Measurements from ENCODE around the gene SLC47A1.

SLC47A1 gene

GRCh38 chr17:19621697-19622096 lies 88.0 kb downstream of the SLC47A1 start:
- TF ChIP-seq POLR2A (IDR thresholded peaks at IDR 0.05; ENCODE audit: extremely low read depth, insufficient read length) (no peak), MYC (IDR thresholded peaks at IDR 0.05; ENCODE audit: low read depth, low read length) (no peak)
- TF ChIP-seq, protein P1, sequence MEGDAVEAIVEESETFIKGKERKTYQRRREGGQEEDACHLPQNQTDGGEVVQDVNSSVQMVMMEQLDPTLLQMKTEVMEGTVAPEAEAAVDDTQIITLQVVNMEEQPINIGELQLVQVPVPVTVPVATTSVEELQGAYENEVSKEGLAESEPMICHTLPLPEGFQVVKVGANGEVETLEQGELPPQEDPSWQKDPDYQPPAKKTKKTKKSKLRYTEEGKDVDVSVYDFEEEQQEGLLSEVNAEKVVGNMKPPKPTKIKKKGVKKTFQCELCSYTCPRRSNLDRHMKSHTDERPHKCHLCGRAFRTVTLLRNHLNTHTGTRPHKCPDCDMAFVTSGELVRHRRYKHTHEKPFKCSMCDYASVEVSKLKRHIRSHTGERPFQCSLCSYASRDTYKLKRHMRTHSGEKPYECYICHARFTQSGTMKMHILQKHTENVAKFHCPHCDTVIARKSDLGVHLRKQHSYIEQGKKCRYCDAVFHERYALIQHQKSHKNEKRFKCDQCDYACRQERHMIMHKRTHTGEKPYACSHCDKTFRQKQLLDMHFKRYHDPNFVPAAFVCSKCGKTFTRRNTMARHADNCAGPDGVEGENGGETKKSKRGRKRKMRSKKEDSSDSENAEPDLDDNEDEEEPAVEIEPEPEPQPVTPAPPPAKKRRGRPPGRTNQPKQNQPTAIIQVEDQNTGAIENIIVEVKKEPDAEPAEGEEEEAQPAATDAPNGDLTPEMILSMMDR (IDR thresholded peaks at IDR 0.05; ENCODE audit: low read depth, low read length) = no peak
- TF ChIP-seq, protein P2, sequence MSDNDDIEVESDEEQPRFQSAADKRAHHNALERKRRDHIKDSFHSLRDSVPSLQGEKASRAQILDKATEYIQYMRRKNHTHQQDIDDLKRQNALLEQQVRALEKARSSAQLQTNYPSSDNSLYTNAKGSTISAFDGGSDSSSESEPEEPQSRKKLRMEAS (IDR thresholded peaks at IDR 0.05; ENCODE audit: low read depth, low read length) = no peak
- DNase-seq (ENCODE audit: low read depth) = no peak

DNA sequence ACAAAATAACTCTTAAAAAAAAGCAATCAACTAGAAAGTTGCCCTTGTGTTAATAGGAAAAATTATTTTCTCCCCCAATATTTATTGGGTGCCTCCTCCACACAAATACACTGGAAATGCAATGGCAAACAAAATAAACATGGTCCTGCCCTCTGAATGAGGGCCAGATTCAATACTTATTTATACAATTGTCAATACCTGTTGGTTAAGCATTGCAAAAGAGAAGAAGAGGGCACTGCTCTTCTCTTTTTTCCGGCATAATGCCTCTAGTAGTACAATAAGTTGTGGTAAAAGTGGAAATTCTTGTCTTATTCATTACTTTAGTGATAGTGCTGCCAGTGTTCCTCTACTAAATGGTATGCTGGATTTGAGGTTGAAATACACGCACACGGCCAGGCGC lies 92.4 kb downstream of the SLC47A1 start:
- TF ChIP-seq, protein P1 (IDR thresholded peaks at IDR 0.05; ENCODE audit: low read depth, low read length) = no peak
- TF ChIP-seq, protein P2 (IDR thresholded peaks at IDR 0.05; ENCODE audit: low read depth, low read length) = no peak
- TF ChIP-seq MYC (IDR thresholded peaks at IDR 0.05; ENCODE audit: low read depth, low read length) = no peak
- no peak for TF ChIP-seq POLR2A (IDR thresholded peaks at IDR 0.05; ENCODE audit: extremely low read depth, insufficient read length)
- no peak overlapping the region for H3K4me3 ChIP-seq (ENCODE audit: low read depth, low read length)
- no peak for DNase-seq (ENCODE audit: low read depth)

More at GRCh38 chr17:19621697-19622096, 88.0 kb downstream of the SLC47A1 start:
- H3K4me3 ChIP-seq (ENCODE audit: low read depth, low read length) = no peak overlapping the region

Measured in NB4 (cell line).